Neural progenitor cell (in vitro differentiated cells): ENCODE results near the gene TBC1D10A. TPM values are rescaled to one million over a fixed set of nuclear protein-coding genes. Genes with fewer than 3 reads are reported as not detected.

Source experiments
- DNase-seq: peaks from one replicate; pipeline ENCODE4 v3.0.0-alpha.2; 2016; ENCODE audit warnings: low spot score
- H2AFZ ChIP-seq: fragments of 200-600 bp; sonication (generic); replicated peaks from 2 replicates; pipeline ENCODE4 v1.6.1; 2016; ENCODE audit warnings: antibody characterized with exemption
- H3F3A ChIP-seq: fragments of 200-600 bp; sonication (generic); 2 replicates; pipeline ENCODE4 v1.6.1; 2016; ENCODE audit warnings: antibody characterized with exemption, low read depth
- H3K27ac ChIP-seq: fragments of 200-600 bp; sonication (generic); 2 replicates; pipeline ENCODE4 v1.5.1; 2016; ENCODE audit warnings: mild to moderate bottlenecking
- H3K27me3 ChIP-seq: fragments of 200-600 bp; sonication (generic); 2 replicates; pipeline ENCODE4 v1.6.1; 2016; ENCODE audit warnings: mild to moderate bottlenecking, moderate library complexity
- H3K36me3 ChIP-seq: fragments of 200-600 bp; sonication (generic); 2 replicates; pipeline ENCODE4 v1.5.1; 2016
- H3K4me1 ChIP-seq: fragments of 200-600 bp; sonication (generic); 2 replicates; pipeline ENCODE4 v1.6.1; 2016; ENCODE audit warnings: mixed run types
- H3K4me2 ChIP-seq: fragments of 200-600 bp; sonication (generic); 2 replicates; pipeline ENCODE4 v1.6.1; 2016
- H3K4me3 ChIP-seq: fragments of 200-600 bp; sonication (generic); 2 replicates; pipeline ENCODE4 v1.5.1; 2016
- H3K79me2 ChIP-seq: fragments of 200-600 bp; sonication (generic); 2 replicates; pipeline ENCODE4 v1.6.1; 2016; ENCODE audit warnings: low read depth
- H3K9ac ChIP-seq: fragments of 200-600 bp; sonication (generic); 2 replicates; pipeline ENCODE4 v1.6.1; 2016
- H3K9me3 ChIP-seq: fragments of 200-600 bp; sonication (generic); 2 replicates; pipeline ENCODE4 v1.5.1; 2016; ENCODE audit warnings: low read depth
- H4K20me1 ChIP-seq: fragments of 200-600 bp; sonication (generic); 2 replicates; pipeline ENCODE4 v1.6.1; 2016; ENCODE audit warnings: low read depth
- H3K27ac Mint-ChIP-seq: 3 replicates; pipeline ENCODE4 v1.8.0; 2021; ENCODE audit warnings: mixed read lengths
- H3K27me3 Mint-ChIP-seq: 2 replicates; pipeline ENCODE4 v1.8.0; 2022; ENCODE audit warnings: low read depth, mild to moderate bottlenecking, inconsistent platforms, moderate library complexity, mixed read lengths; ENCODE audit not compliant: insufficient read depth
- H3K36me3 Mint-ChIP-seq: 3 replicates; pipeline ENCODE4 v1.8.0; 2021; ENCODE audit warnings: mixed read lengths
- H3K4me1 Mint-ChIP-seq: 3 replicates; pipeline ENCODE4 v1.8.0; 2021; ENCODE audit warnings: mixed read lengths
- H3K4me3 Mint-ChIP-seq: 3 replicates; pipeline ENCODE4 v1.8.0; 2021; ENCODE audit warnings: mild to moderate bottlenecking, moderate library complexity, mixed read lengths
- H3K9me3 Mint-ChIP-seq: 3 replicates; pipeline ENCODE4 v1.8.0; 2020; ENCODE audit warnings: mixed read lengths
- CTCF ChIP-seq: fragments of 200-600 bp; sonication (generic); IDR thresholded peaks from 2 replicates; pipeline ENCODE4 v1.5.1; 2017; ENCODE audit warnings: antibody characterized with exemption, mild to moderate bottlenecking
- EZH2 ChIP-seq: fragments of 200-600 bp; sonication (generic); IDR thresholded peaks from 2 replicates; pipeline ENCODE4 v1.6.1; 2017; ENCODE audit warnings: antibody characterized with exemption, mild to moderate bottlenecking, moderate library complexity
- EZH2phosphoT487 ChIP-seq: fragments of 200-600 bp; sonication (generic); IDR thresholded peaks from 2 replicates; pipeline ENCODE4 v1.6.1; 2017; ENCODE audit warnings: antibody characterized with exemption
- total RNA-seq: library from RNA; depleted of rRNA; stranded (reverse); fragments of >200 nt; gene quantifications from 2 replicates; pipeline ENCODE4 v1.2.3, GENCODE V29; 2015; ENCODE audit warnings: low replicate concordance

The TBC1D10A gene
- total RNA-seq, 1 donor from 2014 or later, result 6.2 TPM

GRCh38 chr22:30279932-30280331, 46.8 kb downstream of the TBC1D10A start:
- no peak overlapping the region for H2AFZ ChIP-seq
- Mint-ChIP-seq H3K36me3 (no peaks in the 10 kb centered on the region), H3K4me1 (peaks cover 17% of the 10 kb centered on the region), H3K27ac (no peak overlapping the region), H3K4me3 (no peak overlapping the region), H3K27me3 (no peaks in the 10 kb centered on the region), H3K9me3 (no peaks in the 10 kb centered on the region)
- H3K4me2 ChIP-seq, result no peak overlapping the region
- no peaks in the 10 kb centered on the region for H3K27me3 ChIP-seq
- H3F3A ChIP-seq, result no peaks in the 10 kb centered on the region
- no peaks in the 10 kb centered on the region for H4K20me1 ChIP-seq
- no peak overlapping the region for H3K9ac ChIP-seq
- H3K79me2 ChIP-seq, result no peaks in the 10 kb centered on the region
- no peak for DNase-seq
- no peaks in the 10 kb centered on the region for H3K36me3 ChIP-seq
- H3K9me3 ChIP-seq, result no peaks in the 10 kb centered on the region
- H3K4me1 ChIP-seq, result peaks cover 7% of the 10 kb centered on the region
- no peak overlapping the region for H3K27ac ChIP-seq
- no peak overlapping the region for H3K4me3 ChIP-seq
- no peak for TF ChIP-seq EZH2
- TF ChIP-seq EZH2phosphoT487, result no peak
- no peak for TF ChIP-seq CTCF

DNA sequence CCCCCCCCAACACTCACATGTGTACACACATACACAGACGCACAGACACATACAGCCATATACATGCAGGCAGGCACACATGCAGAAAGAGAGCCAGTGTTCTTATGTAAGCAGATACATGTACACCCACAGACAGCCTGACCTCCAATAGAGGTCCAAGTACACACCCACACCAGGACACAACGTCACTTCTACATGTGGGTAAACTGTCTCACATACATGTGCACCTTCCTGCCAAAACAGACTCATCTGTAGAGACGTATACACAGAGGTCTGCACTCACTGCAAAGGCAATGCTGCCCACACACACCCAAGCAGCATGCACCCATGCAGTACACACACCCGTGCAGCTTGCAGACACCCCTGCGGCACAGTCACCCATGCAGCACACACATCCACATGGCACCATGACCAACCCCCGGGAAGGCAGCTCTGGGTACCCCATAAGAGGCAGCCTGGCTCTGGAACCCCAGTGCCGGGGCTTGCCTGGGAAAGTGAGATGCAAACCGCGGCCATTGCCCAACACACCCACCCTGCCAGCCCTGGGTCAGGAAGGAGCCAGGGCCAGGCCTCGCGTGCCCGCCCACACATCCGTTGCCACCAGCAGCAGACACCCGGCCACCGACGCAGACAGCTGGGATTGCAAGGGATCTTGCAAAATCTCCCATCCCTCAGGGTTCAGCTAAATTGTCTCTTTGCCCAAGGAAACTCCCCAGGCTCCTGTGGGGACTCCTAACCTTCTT, 47.5 kb downstream of the TBC1D10A start:
- H3K36me3 Mint-ChIP-seq, result no peaks in the 10 kb centered on the region
- TF ChIP-seq EZH2phosphoT487, result no peak
- no peak for TF ChIP-seq EZH2
- TF ChIP-seq CTCF, result no peak
- peaks cover 17% of the 10 kb centered on the region for H3K4me1 Mint-ChIP-seq
- H2AFZ ChIP-seq, result no peak overlapping the region
- no peaks in the 10 kb centered on the region for H3K9me3 ChIP-seq
- H3K4me1 ChIP-seq, result peaks cover 7% of the 10 kb centered on the region
- H3K9me3 Mint-ChIP-seq, result no peaks in the 10 kb centered on the region
- DNase-seq, result no peak
- H3K27me3 Mint-ChIP-seq, result peaks cover 2% of the 10 kb centered on the region
- H3K4me3 ChIP-seq, result no peak overlapping the region
- no peak overlapping the region for H3K27ac ChIP-seq
- H3K9ac ChIP-seq, result no peak overlapping the region
- H3K27me3 ChIP-seq, result no peaks in the 10 kb centered on the region
- H3K4me3 Mint-ChIP-seq, result no peak overlapping the region
- no peaks in the 10 kb centered on the region for H4K20me1 ChIP-seq
- H3K4me2 ChIP-seq, result no peak overlapping the region
- H3K79me2 ChIP-seq, result no peaks in the 10 kb centered on the region
- no peaks in the 10 kb centered on the region for H3K36me3 ChIP-seq
- H3K27ac Mint-ChIP-seq, result no peak overlapping the region
- H3F3A ChIP-seq, result no peaks in the 10 kb centered on the region

DNA sequence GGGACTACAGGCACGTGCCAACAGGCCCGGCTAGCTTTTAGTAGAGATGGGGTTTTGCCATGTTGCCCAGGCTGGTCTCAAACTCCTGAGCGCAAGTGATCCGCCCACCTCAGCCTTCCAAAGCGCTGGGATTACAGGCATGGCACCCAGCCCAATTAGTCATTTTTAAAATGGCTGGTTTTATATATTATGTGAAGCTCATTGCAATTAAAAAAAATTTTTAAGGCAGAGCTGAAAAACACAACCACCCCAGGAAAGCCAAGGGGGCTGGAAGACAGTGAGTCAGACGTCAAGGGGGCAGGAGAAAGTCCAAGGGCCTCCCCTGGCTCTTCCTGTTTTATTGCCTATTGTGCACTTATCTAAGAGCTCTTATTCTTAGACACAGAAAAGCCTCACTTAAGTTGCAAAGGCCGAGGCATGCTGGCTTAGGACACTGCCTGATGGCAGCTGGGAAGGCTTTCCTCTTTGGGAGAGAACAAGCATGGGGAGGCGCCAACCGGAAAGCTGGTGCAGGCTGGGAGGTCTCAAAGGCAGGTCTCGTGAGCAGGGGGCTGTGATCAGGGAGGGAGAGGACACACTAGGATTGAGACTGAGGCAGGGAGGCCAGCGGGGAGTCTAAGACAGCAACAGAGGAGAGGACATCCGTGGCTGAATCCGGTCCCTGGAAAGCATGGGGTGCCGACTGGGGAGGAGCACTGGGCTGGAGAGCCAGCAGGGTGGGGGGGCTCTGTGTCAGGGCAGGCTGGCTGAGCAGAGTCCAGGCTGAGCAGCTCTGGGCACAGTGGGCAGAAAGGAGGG, 49.0 kb downstream of the TBC1D10A start:
- H3K4me3 ChIP-seq, result no peak overlapping the region
- no peaks in the 10 kb centered on the region for H3K9me3 ChIP-seq
- H3K79me2 ChIP-seq, result no peaks in the 10 kb centered on the region
- peak; percentile 48 for DNase-seq
- no peaks in the 10 kb centered on the region for H3K9me3 Mint-ChIP-seq
- H3K36me3 Mint-ChIP-seq, result no peaks in the 10 kb centered on the region
- peaks cover 2% of the 10 kb centered on the region for H3K27me3 Mint-ChIP-seq
- H3K4me1 Mint-ChIP-seq, result peaks cover 17% of the 10 kb centered on the region
- peak overlapping the region; percentile 71 for H2AFZ ChIP-seq
- no peaks in the 10 kb centered on the region for H3F3A ChIP-seq
- H3K27me3 ChIP-seq, result no peaks in the 10 kb centered on the region
- H3K4me2 ChIP-seq, result no peak overlapping the region
- H3K9ac ChIP-seq, result no peak overlapping the region
- no peak overlapping the region for H3K4me3 Mint-ChIP-seq
- no peak overlapping the region for H3K27ac ChIP-seq
- H3K36me3 ChIP-seq, result no peaks in the 10 kb centered on the region
- peak overlapping the region; percentile 70 for H3K27ac Mint-ChIP-seq
- H4K20me1 ChIP-seq, result no peaks in the 10 kb centered on the region
- TF ChIP-seq EZH2 (no peak), EZH2phosphoT487 (no peak), CTCF (no peak)
- peaks cover 7% of the 10 kb centered on the region for H3K4me1 ChIP-seq
